Ovary (tissue), 3 donors: ENCODE measurements around the gene IFNB1.

Experiments
- CTCF ChIP-seq, 3 donors: fragments of 450-650 bp in 2 of 3; fragments of 200-600 bp in 1 of 3; IDR thresholded peaks; one replicate each; pipeline versions ENCODE4 v1.5.1 to v1.8.0; 2016 to 2022; ENCODE audit warnings: antibody characterized with exemption in 3 of 3, mild to moderate bottlenecking in 1 of 3
- EP300 ChIP-seq: sonication (generic); formaldehyde crosslinking; IDR thresholded peaks from one replicate; pipeline ENCODE4 v1.6.1; 2017; ENCODE audit warnings: antibody characterized with exemption
- donor health status: DM: no; HTN: no; CAD: no.

DNA sequence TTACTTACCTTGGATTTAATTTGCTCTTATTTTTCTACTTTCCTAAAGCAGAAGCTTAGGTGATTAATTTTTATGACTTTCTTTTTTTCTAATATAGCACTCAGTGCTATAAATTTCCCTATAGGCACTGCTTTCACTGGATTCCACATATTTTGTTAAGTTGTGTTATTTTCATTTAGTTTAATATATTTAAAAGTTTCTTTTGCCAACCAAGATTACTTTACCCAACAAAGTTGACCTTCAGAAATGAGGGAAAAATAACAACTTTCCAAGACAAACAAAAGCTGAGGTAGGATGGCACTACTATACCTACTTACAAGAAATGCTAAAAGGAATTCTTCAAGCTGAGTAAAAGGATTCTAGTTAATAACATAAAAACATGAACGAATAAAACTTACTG lies 8.8 kb upstream of the IFNB1 start:
- TF ChIP-seq CTCF (IDR thresholded peaks at IDR 0.05) (no peak), EP300 (no peak)
